CD4-positive, alpha-beta memory T cell (primary cell): ENCODE data around the gene TPM3. TPM values are rescaled to one million over a fixed set of nuclear protein-coding genes. Genes with fewer than 3 reads are reported as not detected.
"Not testable (repeated sequence)": the region's sequence is repeated elsewhere in the genome, so short reads cannot be mapped to it uniquely, and the experiment has no call there.

Source experiments
- CTCF ChIA-PET: fragments of 350-600 bp; sonication (Branson Sonifier 250); formaldehyde crosslinking; loops from one replicate; lab custom pipeline; 2021; ENCODE audit warnings: inconsistent platforms; ENCODE audit not compliant: partially characterized antibody; lab: Charles Lee
- POLR2A ChIA-PET: fragments of 350-600 bp; sonication (Branson Sonifier 250); formaldehyde crosslinking; loops from one replicate; lab custom pipeline; 2021; ENCODE audit not compliant: partially characterized antibody; lab: Charles Lee
- DNase-seq, 5 donors: peaks; one replicate each; pipeline versions ENCODE4 v3.0.0 to v3.0.0-alpha.2; 2020 to 2022; ENCODE audit warnings: mixed read lengths in 1 of 5
- H3K27ac ChIP-seq: one replicate; pipeline ENCODE4 v1.7.0; 2013; ENCODE audit warnings: low read depth, low read length
- H3K27me3 ChIP-seq: 2 replicates; pipeline ENCODE4 v1.7.0; 2013; ENCODE audit warnings: mild to moderate bottlenecking, low read length, moderate library complexity; ENCODE audit not compliant: insufficient read depth
- H3K36me3 ChIP-seq: 2 replicates; pipeline ENCODE4 v1.7.0; 2013; ENCODE audit warnings: mild to moderate bottlenecking, low read length, moderate library complexity; ENCODE audit not compliant: insufficient read depth
- H3K4me1 ChIP-seq: 2 replicates; pipeline ENCODE4 v1.7.0; 2013; ENCODE audit warnings: mild to moderate bottlenecking, low read length, moderate library complexity; ENCODE audit not compliant: insufficient read depth
- H3K4me3 ChIP-seq, 2 donors: one replicate each; pipeline ENCODE4 v1.7.0; 2013; ENCODE audit warnings: low read length in 2 of 2, mild to moderate bottlenecking in 1 of 2
- H3K9me3 ChIP-seq, 2 donors: one replicate each; pipeline ENCODE4 v1.7.0; 2013; ENCODE audit warnings: low read length in 2 of 2, control low read depth in 1 of 2; ENCODE audit not compliant: control insufficient read depth in 1 of 2
- H3K27ac Mint-ChIP-seq, 7 donors: one replicate each; pipeline ENCODE4 v1.8.0; 2020 to 2021; ENCODE audit warnings: mixed read lengths in 7 of 7, mild to moderate bottlenecking in 6 of 7, inconsistent platforms in 3 of 7, moderate library complexity in 3 of 7
- H3K27me3 Mint-ChIP-seq, 2 donors: one replicate each; pipeline ENCODE4 v1.8.0; 2020 to 2021; ENCODE audit warnings: mixed read lengths in 2 of 2
- H3K36me3 Mint-ChIP-seq, 2 donors: one replicate each; pipeline ENCODE4 v1.8.0; 2020 to 2021; ENCODE audit warnings: mixed read lengths in 2 of 2, inconsistent platforms in 1 of 2, mild to moderate bottlenecking in 1 of 2
- H3K4me1 Mint-ChIP-seq, 4 donors: one replicate each; pipeline ENCODE4 v1.8.0; 2020 to 2021; ENCODE audit warnings: mixed read lengths in 4 of 4, mild to moderate bottlenecking in 1 of 4
- H3K4me3 Mint-ChIP-seq, 8 donors: one replicate each; pipeline ENCODE4 v1.8.0; 2020 to 2021; ENCODE audit warnings: mixed read lengths in 8 of 8, mild to moderate bottlenecking in 7 of 8, moderate library complexity in 6 of 8, inconsistent platforms in 3 of 8
- H3K9me3 Mint-ChIP-seq, 8 donors: one replicate each; pipeline ENCODE4 v1.8.0; 2020 to 2021; ENCODE audit warnings: mixed read lengths in 8 of 8, mild to moderate bottlenecking in 5 of 8, inconsistent platforms in 3 of 8, moderate library complexity in 1 of 8
- intact Hi-C: fragments of 100-400 bp; cut with micrococcal nuclease; formaldehyde crosslinking; loops from one replicate; pipeline ENCODE4 v1.15.1; 2023
- polyA plus RNA-seq, 2 donors: library from polyadenylated mRNA; unstranded; fragments of 300-500 nt; fragmentation: Illumina TruSeq; gene quantifications; one replicate each; pipeline ENCODE4 v1.2.3, GENCODE V29; 2021
- total RNA-seq, 2 experiments: library from RNA; stranded (reverse); gene quantifications; one replicate each; pipeline ENCODE4 v1.2.3, GENCODE V29; 2021

TPM3 gene
- total and polyA plus RNA-seq, 4 experiments from 2014 or later = 311 to 1,209 (median 586) TPM

DNA sequence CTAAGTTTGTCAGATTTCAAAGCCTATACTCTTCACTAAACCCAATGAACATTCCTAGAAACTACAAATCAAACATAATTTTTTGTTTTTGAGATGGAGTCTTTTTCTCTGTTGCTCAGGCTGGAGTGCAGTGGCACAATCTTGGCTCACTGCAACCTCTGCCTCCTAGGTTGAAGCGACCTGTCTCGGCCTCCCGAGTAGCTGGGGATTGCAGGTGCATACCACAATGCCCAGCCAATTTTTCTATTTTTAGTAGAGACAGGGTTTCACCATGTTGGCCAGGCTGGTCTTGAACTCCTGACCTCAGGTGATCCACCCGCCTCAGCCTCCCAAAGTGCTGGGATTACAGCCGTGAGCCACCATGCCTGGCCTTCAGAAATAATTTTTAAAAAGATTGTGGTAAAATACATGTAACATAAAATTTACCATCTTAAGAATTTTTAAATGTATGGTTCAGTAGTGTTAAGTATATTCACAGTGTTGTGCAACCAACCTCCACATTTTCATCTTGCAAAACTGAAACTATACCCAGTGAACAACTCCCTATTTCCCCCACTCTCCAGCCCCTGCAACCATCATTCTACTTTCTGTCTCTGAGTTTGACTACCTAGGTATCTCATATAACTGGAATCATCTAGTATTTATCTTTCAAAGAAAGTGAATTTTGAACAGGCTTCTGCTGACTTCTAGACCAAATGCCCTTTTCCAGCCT is 16.9 kb upstream of the TPM3 start:
- Mint-ChIP-seq H3K9me3 (no peaks in the 10 kb centered on the region), H3K4me1 (peaks cover 3 to 8% (median 5%) of the 10 kb centered on the region in 4 donors), H3K27me3 (no peaks in the 10 kb centered on the region), H3K36me3 (peaks cover 43 to 61% of the 10 kb centered on the region in 2 donors), H3K4me3 (no peak overlapping the region), H3K27ac (peak overlapping the region in 4 of 7 donors; percentile 30 to 89 (median 68))
- no peaks in the 10 kb centered on the region for H3K27me3 ChIP-seq
- H3K9me3 ChIP-seq = no peaks in the 10 kb centered on the region
- H3K4me1 ChIP-seq = no peaks in the 10 kb centered on the region
- H3K4me3 ChIP-seq = no peak overlapping the region
- POLR2A ChIA-PET = interaction anchor here (0.7 to 4.1 kb wide), 2 partner anchors 11 to 17 kb away, joined by 3 to 14 read pairs; partner anchors contain the start of gene TPM3
- H3K36me3 ChIP-seq = peaks cover 64% of the 10 kb centered on the region
- intact Hi-C loops = no loop called here
- DNase-seq = no peak
- CTCF ChIA-PET = interaction anchor here (1.3 kb wide), 1 partner anchor 11 kb away, joined by 3 read pairs; no protein-coding TSS in a partner anchor
- no peak overlapping the region for H3K27ac ChIP-seq

DNA sequence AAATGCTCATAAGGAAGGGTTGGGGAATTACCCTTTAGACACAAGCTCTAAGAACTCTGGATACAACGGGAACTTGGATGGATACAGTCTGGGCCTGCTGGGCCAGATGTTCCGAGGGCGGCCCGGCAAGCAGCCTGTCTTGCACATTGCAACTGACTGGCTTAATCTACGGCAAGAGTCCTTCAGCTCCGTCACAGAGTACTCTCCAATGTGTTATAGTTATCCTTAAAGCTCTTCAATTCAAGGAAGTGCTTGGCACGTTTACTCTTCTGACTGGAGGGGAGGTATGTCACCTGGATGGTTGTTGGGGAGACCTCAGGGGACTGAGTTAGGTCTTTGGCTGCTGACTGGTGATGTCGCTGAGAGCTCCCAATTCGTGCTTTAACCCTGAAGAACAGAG is 15.4 kb upstream of the TPM3 start:
- Histone ChIP-seq H3K27ac (no peak overlapping the region), H3K36me3 (peaks cover 49% of the 10 kb centered on the region), H3K9me3 (no peaks in the 10 kb centered on the region), H3K4me3 (no peak overlapping the region), H3K4me1 (no peaks in the 10 kb centered on the region), H3K27me3 (no peaks in the 10 kb centered on the region)
- no peak for DNase-seq
- intact Hi-C loops = no loop called here
- Mint-ChIP-seq H3K4me1 (peaks cover 3 to 8% (median 5%) of the 10 kb centered on the region in 4 donors), H3K27me3 (no peaks in the 10 kb centered on the region), H3K4me3 (no peak overlapping the region), H3K9me3 (no peaks in the 10 kb centered on the region), H3K27ac (peak overlapping the region in 5 of 7 donors; percentile 11 to 82 (median 66)), H3K36me3 (peaks cover 35 to 49% of the 10 kb centered on the region in 2 donors)
- POLR2A ChIA-PET = interaction anchor here (0.5 to 1.2 kb wide), 4 partner anchors 9 to 128 kb away, joined by 3 to 4 read pairs (median 3); a partner anchor contains a TSS
- CTCF ChIA-PET = interaction anchor here (1.0 kb wide), 1 partner anchor 8 kb away, joined by 4 read pairs; no protein-coding TSS in a partner anchor

DNA sequence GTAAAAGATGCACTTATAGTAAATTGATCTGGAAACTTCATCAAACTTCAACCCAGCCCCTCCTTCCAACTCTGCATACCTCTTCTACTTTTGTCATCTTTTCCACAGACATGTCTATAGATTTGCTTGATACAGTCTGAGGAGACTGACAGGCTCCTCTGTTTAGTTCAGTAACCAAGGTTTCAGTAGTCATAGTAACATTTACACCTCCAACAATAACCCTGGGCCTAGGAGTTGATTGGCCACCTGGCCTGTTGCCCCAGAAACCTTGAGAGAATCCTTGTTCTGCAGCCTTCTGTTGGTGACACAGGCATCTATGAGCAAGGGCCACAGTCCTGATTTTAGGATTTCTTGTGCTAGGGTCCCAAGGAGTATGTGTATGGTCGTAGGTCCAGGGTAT is 14.3 kb upstream of the TPM3 start, which contains the start of gene CFAP141:
Gene CFAP141 (minus strand): TSS at position 138 of the 400 bp plus-strand sequence. CDS start 26 bp downstream, at position 112.
- H3K27ac ChIP-seq = no peak within 1 kb of the TSS
- no peak within 1 kb of the TSS for H3K4me3 Mint-ChIP-seq
- H3K36me3 ChIP-seq = peaks cover 39% of the 10 kb centered on the region
- peaks cover 3 to 8% (median 5%) of the 10 kb centered on the region in 4 donors for H3K4me1 Mint-ChIP-seq
- H3K27me3 Mint-ChIP-seq = no peaks in the 10 kb centered on the region
- ChIA-PET CTCF (no interaction called here), POLR2A (no interaction called here)
- intact Hi-C loops = no loop called here
- H3K4me3 ChIP-seq = no peak within 1 kb of the TSS
- H3K4me1 ChIP-seq = no peaks in the 10 kb centered on the region
- no peaks in the 10 kb centered on the region for H3K9me3 ChIP-seq
- no peaks in the 10 kb centered on the region for H3K9me3 Mint-ChIP-seq
- peak in 3 of 5 donors; percentile 16 to 37 (median 28) for DNase-seq
- peak within 1 kb of the TSS; percentile 59 to 95 (median 81) for H3K27ac Mint-ChIP-seq
- no peaks in the 10 kb centered on the region for H3K27me3 ChIP-seq
- peaks cover 31 to 43% of the 10 kb centered on the region in 2 donors for H3K36me3 Mint-ChIP-seq

DNA sequence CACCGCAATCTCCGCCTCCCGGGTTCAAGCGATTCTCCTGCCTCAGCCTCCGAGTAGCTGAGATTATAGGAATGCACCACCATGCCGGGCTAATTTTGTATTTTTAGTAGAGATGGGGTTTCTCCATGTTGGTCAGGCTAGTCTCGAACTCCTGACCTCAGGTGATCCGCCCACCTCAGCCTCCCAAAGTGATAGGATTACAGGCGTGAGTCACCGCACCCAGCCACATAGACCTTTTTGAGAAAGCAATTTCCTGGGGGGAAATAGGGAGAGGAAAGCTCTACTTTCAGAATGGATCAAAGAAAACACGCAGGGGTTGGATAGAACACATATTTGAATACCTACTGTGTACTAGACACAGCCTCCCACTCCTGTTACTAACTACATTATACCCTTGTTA is 13.9 kb upstream of the TPM3 start:
- H3K4me1 Mint-ChIP-seq, H3K9me3 ChIP-seq, DNase-seq, H3K27ac ChIP-seq, H3K4me3 Mint-ChIP-seq, H3K9me3 Mint-ChIP-seq, H3K27me3 ChIP-seq, POLR2A ChIA-PET, H3K4me3 ChIP-seq, H3K27me3 Mint-ChIP-seq, CTCF ChIA-PET, H3K4me1 ChIP-seq, intact Hi-C loops: not testable (repeated sequence)
- peaks cover 39% of the 10 kb centered on the region for H3K36me3 ChIP-seq
- H3K36me3 Mint-ChIP-seq = peaks cover 30 to 43% of the 10 kb centered on the region in 2 donors
- H3K27ac Mint-ChIP-seq = peak overlapping the region; percentile 59 to 95 (median 80)

DNA sequence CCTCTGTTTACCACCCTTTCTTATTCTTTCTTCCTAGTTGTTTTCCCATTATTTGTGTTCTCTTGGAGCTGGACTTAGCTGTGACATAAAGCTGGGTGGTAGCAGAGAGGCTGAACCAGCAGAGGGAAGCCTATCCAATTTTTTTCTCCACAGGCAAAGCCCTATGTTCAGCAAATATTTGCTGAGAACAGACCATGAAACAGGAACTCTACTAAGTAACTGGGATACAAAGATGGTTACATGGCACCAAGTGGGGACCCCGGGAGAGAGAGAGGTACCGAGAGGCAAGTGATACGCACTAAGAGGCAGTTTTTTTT is 7.6 kb upstream of the TPM3 start:
- no peaks in the 10 kb centered on the region for H3K9me3 Mint-ChIP-seq
- no peaks in the 10 kb centered on the region for H3K27me3 Mint-ChIP-seq
- no peak for DNase-seq
- ChIA-PET POLR2A (interaction anchor here (0.8 to 2.3 kb wide), 10 partner anchors 14 to 145 kb away, joined by 3 to 18 read pairs (median 3); partner anchors contain the start of gene HAX1), CTCF (interaction anchor here (0.6 to 6.4 kb wide), 25 partner anchors 8 to 347 kb away, joined by 3 to 46 read pairs (median 4); partner anchors contain the start of gene HAX1)
- intact Hi-C loops = loop anchor here (1.0 to 2.0 kb wide), 4 partner anchors 73 to 279 kb away; partner anchors contain the start of gene HAX1
- no peaks in the 10 kb centered on the region for H3K27me3 ChIP-seq
- peaks cover 7% of the 10 kb centered on the region for H3K4me1 ChIP-seq
- no peak overlapping the region for H3K4me3 ChIP-seq
- no peaks in the 10 kb centered on the region for H3K9me3 ChIP-seq
- H3K4me3 Mint-ChIP-seq = no peak overlapping the region
- no peaks in the 10 kb centered on the region for H3K4me1 Mint-ChIP-seq
- no peaks in the 10 kb centered on the region for H3K36me3 ChIP-seq
- H3K36me3 Mint-ChIP-seq = no peaks in the 10 kb centered on the region
- no peak overlapping the region for H3K27ac ChIP-seq
- H3K27ac Mint-ChIP-seq = no peak overlapping the region

DNA sequence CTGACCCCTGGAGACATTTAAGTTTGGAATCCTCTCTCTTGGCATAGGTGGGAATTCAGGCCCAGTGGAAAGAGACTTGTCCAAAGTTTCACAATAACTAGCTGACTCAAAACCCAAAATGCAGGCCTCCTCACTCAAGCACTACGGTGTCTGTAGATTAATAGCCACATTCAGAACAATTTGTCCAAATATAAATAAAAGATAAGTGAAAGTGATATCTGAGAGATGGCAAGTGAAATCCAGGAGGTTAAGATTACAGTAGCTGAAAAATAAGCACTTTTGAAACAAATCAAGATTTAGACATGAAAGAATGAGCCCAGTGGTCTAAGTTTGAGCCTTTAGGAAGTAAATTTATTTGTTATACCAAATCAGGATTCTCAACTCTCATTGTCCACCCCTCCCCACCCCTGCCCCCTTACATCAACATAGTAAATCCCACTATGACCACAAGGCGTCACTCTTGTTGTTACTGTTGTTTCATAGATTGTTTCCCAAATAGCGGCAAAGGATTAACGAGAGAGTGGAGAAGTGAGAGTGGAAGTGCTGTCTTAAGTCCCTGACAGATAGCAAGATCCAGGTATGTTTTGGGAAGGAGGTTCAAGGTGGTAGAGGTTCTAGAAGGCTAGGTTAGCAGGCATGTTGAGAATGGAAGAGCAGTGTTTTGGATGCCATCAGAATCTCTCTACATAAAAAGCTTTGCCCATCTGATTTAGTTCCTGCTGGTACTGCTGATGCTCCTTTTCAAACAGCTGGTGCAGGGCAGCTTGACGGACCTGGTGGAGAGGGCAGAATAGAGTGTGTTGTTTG is 7.1 kb upstream of the TPM3 start:
- H3K4me1 ChIP-seq = peaks cover 7% of the 10 kb centered on the region

More for the DNA sequence above, 7.1 kb upstream of the TPM3 start:
- ChIA-PET POLR2A (interaction anchor here (0.8 to 2.3 kb wide), 9 partner anchors 14 to 145 kb away, joined by 3 to 18 read pairs (median 3); partner anchors contain the start of gene HAX1), CTCF (interaction anchor here (0.6 to 6.4 kb wide), 25 partner anchors 8 to 348 kb away, joined by 3 to 46 read pairs (median 4); partner anchors contain the start of gene HAX1)
- Mint-ChIP-seq H3K9me3 (no peaks in the 10 kb centered on the region), H3K4me1 (no peaks in the 10 kb centered on the region), H3K4me3 (no peak overlapping the region), H3K27me3 (peaks cover 0 to 3% of the 10 kb centered on the region in 2 donors), H3K27ac (peak overlapping the region in 2 of 7 donors; percentile 64 to 74), H3K36me3 (no peaks in the 10 kb centered on the region)
- no peaks in the 10 kb centered on the region for H3K9me3 ChIP-seq
- no peak overlapping the region for H3K27ac ChIP-seq
- no peaks in the 10 kb centered on the region for H3K27me3 ChIP-seq
- intact Hi-C loops = loop anchor here (1.0 to 2.0 kb wide), 4 partner anchors 73 to 280 kb away; partner anchors contain the start of gene HAX1
- H3K36me3 ChIP-seq = no peaks in the 10 kb centered on the region
- H3K4me3 ChIP-seq = no peak overlapping the region
- DNase-seq = peak; percentile 53 to 62 (median 58)
